Stimulated activated CD4-positive, alpha-beta T cell treated with anti-CD3 and anti-CD28 coated beads, TNF-alpha, amount 100 ng/mL, for 4 hours (primary cell): ENCODE results near the gene B4GALNT2.
"Not testable (repeated sequence)": the region's sequence is repeated elsewhere in the genome, so short reads cannot be mapped to it uniquely, and the experiment has no call there.

Experiments used
- DNase-seq, 3 experiments: peaks; one replicate each; pipeline ENCODE4 v3.0.0-alpha.2; 2020; ENCODE audit warnings: low read depth in 3 of 3

The B4GALNT2 gene

DNA sequence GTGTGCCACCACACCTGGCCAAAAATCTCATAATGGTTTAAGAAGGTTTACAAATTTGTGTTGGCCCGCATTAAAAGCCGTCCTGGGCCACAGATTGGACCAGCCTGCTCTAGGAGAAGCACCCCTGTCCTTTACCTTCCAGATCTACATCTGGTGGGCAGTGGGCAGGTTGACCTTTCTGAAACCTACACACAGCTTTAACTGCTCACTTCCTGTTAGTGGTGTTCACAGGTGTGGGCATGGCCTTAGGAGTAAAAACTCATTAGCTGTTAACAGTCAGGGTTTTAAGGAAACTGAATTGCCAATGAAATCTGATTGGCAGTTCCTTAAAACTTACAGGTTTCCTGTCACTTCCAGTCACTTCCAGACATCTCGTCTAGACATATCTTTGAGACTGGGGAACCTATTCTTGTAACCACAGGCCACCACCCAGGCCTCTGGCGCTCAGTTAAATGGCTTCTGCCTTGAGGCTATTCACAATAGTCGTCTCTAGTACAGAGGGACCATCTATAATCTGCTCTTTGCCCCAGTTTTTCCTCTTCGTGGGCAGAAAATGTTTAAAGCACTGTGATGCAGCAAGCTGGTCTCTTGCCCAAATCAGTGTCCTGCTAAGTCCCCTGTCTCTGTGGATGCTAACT is 48.5 kb downstream of the B4GALNT2 start:
- DNase-seq: no peak

GRCh38 chr17:49183341-49183740 is 50.8 kb downstream of the B4GALNT2 start:
- DNase-seq: no peak

- DNase-seq: no peak
Measured at GRCh38 chr17:49183801-49184200, 51.2 kb downstream of the B4GALNT2 start.

DNA sequence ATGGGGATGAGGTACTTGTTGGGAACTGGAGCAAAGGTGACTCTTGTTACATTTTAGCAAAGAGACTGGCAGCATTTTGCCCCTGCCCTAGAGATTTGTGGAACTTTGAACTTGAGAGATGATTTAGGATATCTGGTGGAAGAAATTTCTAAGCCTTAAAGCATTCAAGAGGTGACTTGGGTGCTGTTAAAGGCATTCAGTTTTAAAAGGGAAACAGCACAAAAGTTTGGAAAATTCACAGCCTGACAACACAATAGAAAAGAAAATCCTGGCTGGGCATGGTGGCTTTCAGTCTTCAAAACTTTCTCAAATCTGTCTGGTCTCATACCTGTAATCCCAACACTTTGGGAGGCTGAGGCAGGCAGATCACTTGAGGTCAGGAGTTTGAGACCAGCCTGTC is 52.0 kb downstream of the B4GALNT2 start:
- DNase-seq: not testable (repeated sequence)

DNA sequence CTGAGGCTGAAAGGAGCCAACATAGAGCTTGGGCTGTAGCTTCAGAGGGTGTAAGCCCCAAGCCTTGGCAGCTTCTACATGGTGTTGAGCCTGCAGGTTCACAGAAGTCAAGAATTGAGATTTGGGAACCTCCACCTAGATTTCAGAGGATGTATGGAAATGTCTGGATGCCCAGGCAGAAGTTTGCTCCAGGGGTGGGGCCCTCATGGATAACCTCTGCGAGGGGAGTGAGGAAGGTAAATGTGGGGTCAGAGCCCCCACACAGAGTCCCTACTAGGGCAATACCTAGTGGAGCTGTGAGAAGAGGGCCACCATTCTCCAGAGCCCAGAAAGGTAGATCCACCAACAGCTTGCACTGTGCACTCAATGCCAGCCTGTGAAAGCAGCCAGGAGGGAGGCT is 52.8 kb downstream of the B4GALNT2 start:
- not testable (repeated sequence) for DNase-seq

DNA sequence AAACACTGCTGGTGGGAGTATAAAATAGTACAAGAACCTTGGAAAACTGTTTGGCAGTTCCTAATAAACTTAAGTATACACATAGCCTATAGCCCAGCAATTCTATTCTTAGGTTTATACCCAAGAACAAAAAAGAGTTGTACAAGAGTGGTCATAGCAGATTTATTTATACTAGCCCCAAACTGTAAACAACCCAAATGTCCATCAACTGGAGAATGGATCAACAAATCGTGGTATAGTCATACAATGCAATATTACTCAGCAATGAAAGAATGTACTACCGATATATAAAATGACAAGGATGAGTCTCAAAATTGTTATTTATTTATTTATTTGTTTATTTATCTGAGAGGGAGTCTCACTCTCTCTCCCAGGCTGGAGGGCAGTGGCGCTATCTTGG is 54.7 kb downstream of the B4GALNT2 start:
- DNase-seq: no peak

- no peak for DNase-seq
Measured at GRCh38 chr17:49190932-49191331, 58.4 kb downstream of the B4GALNT2 start.

- no peak for DNase-seq
Measured at GRCh38 chr17:49191409-49191916, 58.9 kb downstream of the B4GALNT2 start.

GRCh38 chr17:49191917-49192741 is 59.6 kb downstream of the B4GALNT2 start:
- DNase-seq: peak; percentile 86 to 96 (median 91)

DNA sequence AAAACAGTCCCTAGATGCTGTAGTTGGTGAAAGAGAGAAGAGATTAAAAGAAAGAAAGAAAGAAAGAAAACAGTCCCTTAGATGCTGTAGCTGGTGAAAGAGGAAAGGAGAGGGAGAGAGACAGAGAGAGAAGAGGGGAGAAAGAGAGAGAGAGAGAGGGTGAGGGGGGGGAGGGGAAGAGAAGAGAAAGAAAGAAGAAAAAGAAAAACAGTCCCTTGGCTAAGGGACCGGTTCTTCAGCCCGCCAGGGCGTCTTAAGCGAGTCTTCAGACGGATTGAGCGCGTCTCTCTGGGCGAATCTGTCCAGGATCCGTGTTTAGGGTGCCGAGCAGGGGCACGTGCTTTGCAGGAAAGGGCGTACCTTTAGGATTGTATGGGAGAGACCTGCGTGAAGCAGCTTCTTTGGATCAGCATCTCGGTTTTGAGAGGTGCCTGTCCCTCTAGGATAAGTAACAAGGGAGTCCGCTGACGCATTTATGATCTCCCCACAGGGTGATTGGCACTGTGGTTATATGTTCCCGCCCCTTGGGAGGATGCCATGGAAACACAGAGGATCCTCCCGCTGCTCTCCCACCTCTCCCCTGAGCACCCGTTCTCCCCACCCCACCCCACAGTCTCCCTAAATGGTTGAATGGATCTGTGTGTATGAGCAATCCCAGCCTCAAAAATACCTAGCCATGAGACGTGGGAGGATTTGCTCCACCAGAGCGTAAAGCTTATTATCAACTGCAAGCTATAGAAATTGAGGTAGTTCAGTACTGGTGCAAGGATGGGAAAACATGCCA is 61.1 kb downstream of the B4GALNT2 start:
- no peak for DNase-seq

DNA sequence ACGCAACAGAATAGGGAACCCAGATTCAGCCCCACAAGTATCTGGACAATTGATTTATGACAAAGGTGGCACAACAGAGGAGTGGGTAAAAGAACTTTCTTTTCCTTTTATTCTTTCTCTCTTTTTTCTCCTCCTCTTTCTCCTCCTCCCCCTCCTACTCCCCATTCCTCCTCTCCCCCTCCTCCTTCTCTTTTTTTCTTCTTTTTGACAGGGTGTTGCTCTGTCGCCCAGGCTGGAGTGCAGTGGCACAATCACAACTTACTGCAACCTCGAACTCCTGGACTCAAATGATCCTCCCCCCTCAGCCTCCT is 61.7 kb downstream of the B4GALNT2 start:
- no peak for DNase-seq

- DNase-seq: no peak
Measured at GRCh38 chr17:49195751-49196150, 63.2 kb downstream of the B4GALNT2 start.

- no peak for DNase-seq
Measured at GRCh38 chr17:49196520-49196919, 64.0 kb downstream of the B4GALNT2 start.

- DNase-seq: no peak
Measured at GRCh38 chr17:49197346-49197998, 64.9 kb downstream of the B4GALNT2 start.

DNA sequence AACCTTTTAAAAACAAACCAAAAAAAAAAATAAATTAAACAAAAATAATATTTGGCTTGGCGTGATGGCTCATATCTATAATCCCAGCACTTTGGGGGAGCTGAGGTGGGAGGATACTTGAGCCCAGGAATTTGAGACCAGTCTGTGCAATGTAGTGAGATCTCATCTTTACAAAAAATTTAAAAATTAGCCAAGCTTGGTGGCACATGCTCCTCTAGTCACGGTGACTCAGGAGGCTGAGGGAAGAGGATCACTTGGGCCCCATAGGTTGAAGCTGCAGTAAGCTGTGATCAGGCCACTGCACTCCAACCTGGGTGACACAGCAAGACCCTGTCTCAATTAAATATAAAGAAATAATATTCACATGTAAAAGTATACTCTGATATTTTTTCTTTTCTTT is 65.6 kb downstream of the B4GALNT2 start:
- DNase-seq: no peak

DNA sequence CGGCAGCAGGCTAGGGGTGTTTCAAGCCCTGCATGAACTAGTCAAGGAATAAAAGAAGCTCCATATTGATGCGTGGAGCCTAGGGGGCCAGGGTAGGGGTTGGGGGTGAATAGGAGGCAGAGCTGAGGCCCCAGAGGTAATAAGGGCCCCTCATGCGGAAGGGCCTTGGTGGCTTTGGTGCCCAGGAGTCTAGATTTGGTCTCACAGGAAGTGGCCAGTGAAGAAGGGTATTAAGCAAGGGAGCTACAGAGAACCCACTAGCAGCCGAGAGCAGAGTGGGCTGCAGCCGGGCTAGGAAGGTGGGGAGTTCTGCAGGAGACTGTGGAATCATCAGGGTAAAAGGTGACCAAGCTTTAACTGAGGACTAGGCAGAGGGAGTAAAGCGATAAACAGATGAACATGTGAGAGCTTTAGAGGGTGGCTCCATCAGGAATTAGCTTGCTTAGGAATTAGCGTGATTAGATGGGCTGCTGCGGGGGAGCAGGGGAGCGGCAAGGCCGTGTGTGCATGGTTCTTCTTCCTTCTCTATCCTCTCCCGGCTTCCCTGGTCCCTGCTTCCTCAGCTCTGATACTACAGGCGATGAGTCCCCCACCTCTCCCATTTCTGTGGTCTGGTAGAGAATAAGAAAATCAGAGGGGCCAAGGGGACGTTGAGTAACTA is 68.0 kb downstream of the B4GALNT2 start:
- DNase-seq: no peak

DNA sequence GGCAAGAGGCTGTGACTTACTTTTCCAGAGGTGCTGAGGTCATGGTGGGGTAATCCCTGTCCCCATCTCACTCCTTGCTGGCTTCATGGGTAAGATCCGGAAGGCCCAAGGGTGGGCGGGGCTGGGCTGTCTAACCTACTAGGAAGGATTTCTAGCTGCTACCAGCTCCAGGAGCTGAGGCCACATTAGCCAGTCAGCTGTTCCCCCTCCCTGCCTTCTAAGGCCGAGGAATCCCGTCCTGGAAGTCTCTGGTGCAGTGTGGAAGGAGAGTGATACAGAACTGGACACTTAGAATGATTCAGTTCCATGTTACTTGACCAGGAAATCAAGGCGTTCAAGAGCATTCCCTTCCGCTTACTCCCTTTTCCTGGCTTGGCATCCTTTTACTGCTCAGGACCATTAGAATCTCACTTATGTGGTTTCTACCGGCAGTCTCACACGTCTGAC is 68.9 kb downstream of the B4GALNT2 start:
- DNase-seq: no peak

- no peak for DNase-seq
Measured at GRCh38 chr17:49203796-49204195, 71.2 kb downstream of the B4GALNT2 start.

DNA sequence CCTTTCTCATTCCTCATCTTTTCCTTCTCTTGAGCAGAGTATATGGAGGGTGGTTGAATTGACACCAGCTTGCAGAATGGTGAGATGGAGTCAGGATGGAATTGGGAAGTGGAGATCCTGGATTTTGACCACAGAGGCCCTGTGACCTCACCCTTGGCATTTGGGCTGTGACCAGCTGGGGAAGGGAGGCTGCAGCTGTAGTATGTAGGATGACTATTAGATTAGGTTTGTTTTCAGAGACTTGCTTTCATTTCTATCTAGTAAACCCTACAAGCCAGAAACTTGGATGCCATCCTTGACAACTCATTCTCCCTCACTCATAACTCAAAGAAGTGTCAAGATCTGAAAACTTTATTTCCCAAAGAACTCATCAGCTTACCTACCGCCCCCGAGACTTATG is 71.9 kb downstream of the B4GALNT2 start:
- DNase-seq: no peak

GRCh38 chr17:49209061-49209571 is 76.5 kb downstream of the B4GALNT2 start:
- DNase-seq: no peak
